SK-N-SH treated with all-trans-retinoic acid at 6 μM for 48 hours (cell line): ENCODE measurements around the gene POLD1.

Experiments used
- ATAC-seq: fragments of 200-7000 bp; cut with Tn5 transposase; 3 replicates; pipeline ENCODE4 v1.9.1; 2020; ENCODE audit warnings: mild to moderate bottlenecking, moderate library complexity
- ARNTL ChIP-seq: fragments of 450-650 bp; formaldehyde crosslinking; IDR thresholded peaks from 2 replicates; pipeline ENCODE4 v1.5.0; 2020; ENCODE audit warnings: low read depth, mild to moderate bottlenecking, moderate library complexity, borderline replicate concordance
- CSDC2 ChIP-seq: fragments of 250-450 bp; sonication (Bioruptor Pico); IDR thresholded peaks from 2 replicates; pipeline ENCODE4 v1.5.0; 2020; ENCODE audit warnings: mild to moderate bottlenecking, moderate library complexity
- CSRNP3 ChIP-seq: fragments of 250-450 bp; sonication (Bioruptor Pico); IDR thresholded peaks from 2 replicates; pipeline ENCODE4 v1.5.1; 2021; ENCODE audit warnings: mild to moderate bottlenecking, moderate library complexity
- ESRRG ChIP-seq: fragments of 250-450 bp; sonication (Bioruptor Pico); IDR thresholded peaks from 2 replicates; pipeline ENCODE4 v1.6.1; 2021; ENCODE audit warnings: mild to moderate bottlenecking
- GLIS3 ChIP-seq: fragments of 250-450 bp; sonication (Bioruptor Pico); IDR thresholded peaks from 2 replicates; pipeline ENCODE4 v1.5.0; 2020; ENCODE audit warnings: mild to moderate bottlenecking, moderate library complexity
- ISL1 ChIP-seq: fragments of 250-450 bp; sonication (Bioruptor Pico); IDR thresholded peaks from 2 replicates; pipeline ENCODE4 v2.1.2; 2022; ENCODE audit warnings: mild to moderate bottlenecking, moderate library complexity
- OSR1 ChIP-seq: fragments of 250-450 bp; sonication (Bioruptor Pico); IDR thresholded peaks from 2 replicates; pipeline ENCODE4 v1.8.0; 2022; ENCODE audit warnings: moderate library complexity, mild to moderate bottlenecking, inconsistent platforms
- PATZ1 ChIP-seq: fragments of 250-450 bp; sonication (Bioruptor Pico); IDR thresholded peaks from 2 replicates; pipeline ENCODE4 v1.8.0; 2020; ENCODE audit warnings: mild to moderate bottlenecking, moderate library complexity, borderline replicate concordance
- PPARA ChIP-seq: fragments of 250-450 bp; sonication (Bioruptor Pico); IDR thresholded peaks from 2 replicates; pipeline ENCODE4 v1.5.0; 2020; ENCODE audit warnings: mild to moderate bottlenecking, borderline replicate concordance
- RARB ChIP-seq: fragments of 250-450 bp; sonication (Bioruptor Pico); IDR thresholded peaks from 2 replicates; pipeline ENCODE4 v1.8.0; 2021; ENCODE audit warnings: mild to moderate bottlenecking, moderate library complexity
- SNAI2 ChIP-seq: fragments of 250-450 bp; sonication (Bioruptor Pico); IDR thresholded peaks from 2 replicates; pipeline ENCODE4 v1.5.0; 2020; ENCODE audit warnings: mild to moderate bottlenecking, moderate library complexity
- TCF4 ChIP-seq: fragments of 250-450 bp; sonication (Bioruptor Pico); IDR thresholded peaks from 2 replicates; pipeline ENCODE4 v1.8.0; 2021; ENCODE audit warnings: mild to moderate bottlenecking, moderate library complexity, borderline replicate concordance
- TOX ChIP-seq: fragments of 250-450 bp; sonication (Bioruptor Pico); IDR thresholded peaks from 2 replicates; pipeline ENCODE4 v1.8.0; 2021; ENCODE audit warnings: mild to moderate bottlenecking, moderate library complexity, borderline replicate concordance
- TSHZ2 ChIP-seq: fragments of 250-450 bp; sonication (Bioruptor Pico); IDR thresholded peaks from 2 replicates; pipeline ENCODE4 v1.5.0; 2020; ENCODE audit warnings: mild to moderate bottlenecking, moderate library complexity
- ZC3H10 ChIP-seq: fragments of 250-450 bp; sonication (Bioruptor Pico); IDR thresholded peaks from 2 replicates; pipeline ENCODE4 v1.5.1; 2021; ENCODE audit warnings: mild to moderate bottlenecking, moderate library complexity
- ZFP3 ChIP-seq: fragments of 250-450 bp; sonication (Bioruptor Pico); IDR thresholded peaks from 2 replicates; pipeline ENCODE4 v1.5.0; 2020; ENCODE audit warnings: mild to moderate bottlenecking, moderate library complexity
- ZFP30 ChIP-seq: fragments of 450-650 bp; formaldehyde crosslinking; IDR thresholded peaks from 2 replicates; pipeline ENCODE4 v1.5.0; 2022; ENCODE audit warnings: mild to moderate bottlenecking, moderate library complexity
- ZNF565 ChIP-seq: fragments of 450-650 bp; formaldehyde crosslinking; conservative IDR thresholded peaks from 2 replicates; pipeline ENCODE4 v1.5.0; 2020; ENCODE audit warnings: low read depth, mild to moderate bottlenecking, moderate library complexity
- ZNF70 ChIP-seq: fragments of 450-650 bp; formaldehyde crosslinking; IDR thresholded peaks from 2 replicates; pipeline ENCODE4 v1.5.0; 2020; ENCODE audit warnings: mild to moderate bottlenecking, moderate library complexity
- ZNF8 ChIP-seq: fragments of 450-650 bp; formaldehyde crosslinking; IDR thresholded peaks from 2 replicates; pipeline ENCODE4 v1.5.0; 2020; ENCODE audit warnings: mild to moderate bottlenecking, moderate library complexity

The POLD1 gene

GRCh38 chr19:50447750-50448149 lies 63.6 kb downstream of the POLD1 start:
- ATAC-seq = no peak
- no peak for TF ChIP-seq ZFP30 (CRISPR knock-in tag)

GRCh38 chr19:50449236-50449899 lies 65.2 kb downstream of the POLD1 start:
- TF ChIP-seq SNAI2 (no peak), ISL1 (no peak), ESRRG (CRISPR knock-in tag) (no peak), TOX (CRISPR knock-in tag) (no peak), ARNTL (CRISPR knock-in tag) (no peak), TCF4 (CRISPR knock-in tag) (no peak), PATZ1 (CRISPR knock-in tag) (no peak), RARB (CRISPR knock-in tag) (no peak), CSRNP3 (no peak), GLIS3 (CRISPR knock-in tag) (no peak)
- no peak; the same call in 2 of the 3 replicates for ATAC-seq

- TF ChIP-seq ZNF8 (no peak), TSHZ2 (CRISPR knock-in tag) (no peak), PPARA (CRISPR knock-in tag) (no peak), ZNF70 (CRISPR knock-in tag) (no peak), RARB (CRISPR knock-in tag) (no peak), CSRNP3 (no peak), TCF4 (CRISPR knock-in tag) (no peak), CSDC2 (CRISPR knock-in tag) (no peak), ZFP3 (CRISPR knock-in tag) (no peak)
Observed at GRCh38 chr19:50450369-50451222, 66.4 kb downstream of the POLD1 start.

GRCh38 chr19:50451223-50451534 lies 67.0 kb downstream of the POLD1 start:
- TF ChIP-seq ZC3H10 (CRISPR knock-in tag) = no peak
- TF ChIP-seq TOX (CRISPR knock-in tag) = no peak
- no peak for TF ChIP-seq SNAI2
- TF ChIP-seq RARB (CRISPR knock-in tag) = no peak
- TF ChIP-seq ZNF565 (CRISPR knock-in tag) = no peak
- no peak for TF ChIP-seq PPARA (CRISPR knock-in tag)
- TF ChIP-seq ZFP30 (CRISPR knock-in tag) = no peak
- TF ChIP-seq CSRNP3 = no peak
- no peak for TF ChIP-seq OSR1
- no peak for ATAC-seq

More at GRCh38 chr19:50450369-50451222, 66.4 kb downstream of the POLD1 start:
- ATAC-seq = no peak
